Esophagus squamous epithelium (tissue), 4 donors: Measurements from ENCODE around the gene SLC17A3.

Source experiments
- POLR2A ChIP-seq, 4 donors: fragments of 450-650 bp; IDR thresholded peaks; one replicate each; pipeline ENCODE4 v1.6.1; 2017; ENCODE audit warnings: antibody characterized with exemption in 4 of 4, mild to moderate bottlenecking in 4 of 4, moderate library complexity in 3 of 4
- TF ChIP-seq, protein P1 (sequence below), 6 experiments: fragments of 450-650 bp in 4 of 6; fragments of 200-600 bp in 2 of 6; sonication (generic) in 2 of 6; IDR thresholded peaks; one replicate each; pipeline ENCODE4 v1.5.1; 2016 to 2019; ENCODE audit warnings: antibody characterized with exemption in 6 of 6, mild to moderate bottlenecking in 4 of 6, moderate library complexity in 4 of 6

DNA sequence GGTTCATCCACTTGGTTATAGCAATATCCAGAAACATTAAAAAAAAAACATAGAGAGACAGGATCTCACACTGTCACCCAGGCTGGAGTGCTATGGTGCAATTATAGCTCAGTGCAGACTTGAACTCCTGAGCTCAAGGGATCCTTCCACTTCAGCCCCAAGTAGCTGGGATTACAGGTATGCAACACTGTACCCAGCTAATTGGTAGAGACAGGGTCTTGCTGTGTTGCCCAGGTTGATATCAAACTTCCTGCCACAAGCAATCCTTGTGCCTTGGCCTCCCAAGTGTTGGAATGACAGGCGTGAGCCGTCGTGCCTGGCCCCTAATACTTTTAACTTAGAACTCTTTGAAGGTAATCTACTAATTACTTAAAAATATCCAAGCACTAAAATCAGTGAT is 41.4 kb downstream of the SLC17A3 start:
- TF ChIP-seq POLR2A (IDR thresholded peaks at IDR 0.05): no peak
- TF ChIP-seq, protein P1, sequence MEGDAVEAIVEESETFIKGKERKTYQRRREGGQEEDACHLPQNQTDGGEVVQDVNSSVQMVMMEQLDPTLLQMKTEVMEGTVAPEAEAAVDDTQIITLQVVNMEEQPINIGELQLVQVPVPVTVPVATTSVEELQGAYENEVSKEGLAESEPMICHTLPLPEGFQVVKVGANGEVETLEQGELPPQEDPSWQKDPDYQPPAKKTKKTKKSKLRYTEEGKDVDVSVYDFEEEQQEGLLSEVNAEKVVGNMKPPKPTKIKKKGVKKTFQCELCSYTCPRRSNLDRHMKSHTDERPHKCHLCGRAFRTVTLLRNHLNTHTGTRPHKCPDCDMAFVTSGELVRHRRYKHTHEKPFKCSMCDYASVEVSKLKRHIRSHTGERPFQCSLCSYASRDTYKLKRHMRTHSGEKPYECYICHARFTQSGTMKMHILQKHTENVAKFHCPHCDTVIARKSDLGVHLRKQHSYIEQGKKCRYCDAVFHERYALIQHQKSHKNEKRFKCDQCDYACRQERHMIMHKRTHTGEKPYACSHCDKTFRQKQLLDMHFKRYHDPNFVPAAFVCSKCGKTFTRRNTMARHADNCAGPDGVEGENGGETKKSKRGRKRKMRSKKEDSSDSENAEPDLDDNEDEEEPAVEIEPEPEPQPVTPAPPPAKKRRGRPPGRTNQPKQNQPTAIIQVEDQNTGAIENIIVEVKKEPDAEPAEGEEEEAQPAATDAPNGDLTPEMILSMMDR (IDR thresholded peaks at IDR 0.05): no peak
